ENCODE data around the gene MSLN.

The MSLN gene

GRCh38 chr16:807347-808084 lies 47.0 kb downstream of the MSLN start:
- Histone ChIP-seq H3K9me2 (replicated peaks; ENCODE audit: low read depth, low read length) (no peaks in the 10 kb centered on the region), H3F3A (ENCODE audit: low read depth) (no peaks in the 10 kb centered on the region), H4K20me1 (ENCODE audit: insufficient read depth, low read length, poor library complexity, severe bottlenecking) (no peaks in the 10 kb centered on the region), H3K4me1 (ENCODE audit: insufficient read depth, low read length, poor library complexity, severe bottlenecking) (no peaks in the 10 kb centered on the region), H3K9me3 (ENCODE audit: insufficient read depth, low read depth, low read length) (no peaks in the 10 kb centered on the region), H2AFZ (ENCODE audit: low read length) (no peak overlapping the region; the same call in 1 of the 2 replicates), H3K9ac (ENCODE audit: low read depth, low read length, poor library complexity, severe bottlenecking) (peak overlapping the region; percentile 80), H3K79me2 (ENCODE audit: insufficient read depth, low read length) (no peaks in the 10 kb centered on the region), H3K27me3 (ENCODE audit: insufficient read depth, low read length, poor library complexity, severe bottlenecking) (no peaks in the 10 kb centered on the region), H3K36me3 (ENCODE audit: insufficient read depth, low read length) (no peaks in the 10 kb centered on the region), H3K4me2 (ENCODE audit: low read depth, low read length, poor library complexity, severe bottlenecking) (peak overlapping the region; percentile 40), H3K4me3 (ENCODE audit: low read length, poor library complexity, severe bottlenecking) (peak overlapping the region; percentile 77)
- TF ChIP-seq, protein P1, sequence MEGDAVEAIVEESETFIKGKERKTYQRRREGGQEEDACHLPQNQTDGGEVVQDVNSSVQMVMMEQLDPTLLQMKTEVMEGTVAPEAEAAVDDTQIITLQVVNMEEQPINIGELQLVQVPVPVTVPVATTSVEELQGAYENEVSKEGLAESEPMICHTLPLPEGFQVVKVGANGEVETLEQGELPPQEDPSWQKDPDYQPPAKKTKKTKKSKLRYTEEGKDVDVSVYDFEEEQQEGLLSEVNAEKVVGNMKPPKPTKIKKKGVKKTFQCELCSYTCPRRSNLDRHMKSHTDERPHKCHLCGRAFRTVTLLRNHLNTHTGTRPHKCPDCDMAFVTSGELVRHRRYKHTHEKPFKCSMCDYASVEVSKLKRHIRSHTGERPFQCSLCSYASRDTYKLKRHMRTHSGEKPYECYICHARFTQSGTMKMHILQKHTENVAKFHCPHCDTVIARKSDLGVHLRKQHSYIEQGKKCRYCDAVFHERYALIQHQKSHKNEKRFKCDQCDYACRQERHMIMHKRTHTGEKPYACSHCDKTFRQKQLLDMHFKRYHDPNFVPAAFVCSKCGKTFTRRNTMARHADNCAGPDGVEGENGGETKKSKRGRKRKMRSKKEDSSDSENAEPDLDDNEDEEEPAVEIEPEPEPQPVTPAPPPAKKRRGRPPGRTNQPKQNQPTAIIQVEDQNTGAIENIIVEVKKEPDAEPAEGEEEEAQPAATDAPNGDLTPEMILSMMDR (conservative IDR thresholded peaks at IDR 0.05; ENCODE audit: low read length): no peak
- no peak for TF ChIP-seq EZH2phosphoT487 (IDR thresholded peaks at IDR 0.05; ENCODE audit: borderline replicate concordance)

DNA sequence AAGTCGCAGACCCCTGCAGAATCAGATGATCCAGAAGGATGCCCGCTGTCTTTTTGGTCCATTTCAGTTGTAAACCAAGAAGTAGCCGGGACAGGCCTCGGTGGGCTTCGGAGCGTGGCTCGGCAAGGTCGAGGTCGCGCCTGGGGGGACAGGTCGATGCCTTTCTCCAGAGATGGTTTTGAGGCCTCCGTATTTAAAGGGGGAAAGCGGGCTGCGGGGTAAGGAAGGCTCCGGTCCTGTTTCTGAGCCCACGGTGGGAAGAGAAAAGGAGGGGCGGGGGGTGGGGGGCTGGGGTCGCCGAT lies 47.5 kb downstream of the MSLN start:
- TF ChIP-seq, protein P1 (conservative IDR thresholded peaks at IDR 0.05; ENCODE audit: low read length): no peak
- no peak for TF ChIP-seq EZH2phosphoT487 (IDR thresholded peaks at IDR 0.05; ENCODE audit: borderline replicate concordance)
- Histone ChIP-seq H2AFZ (ENCODE audit: low read length) (no peak overlapping the region), H3K9me2 (replicated peaks; ENCODE audit: low read depth, low read length) (no peaks in the 10 kb centered on the region), H3K9ac (ENCODE audit: low read depth, low read length, poor library complexity, severe bottlenecking) (no peak overlapping the region), H3K9me3 (ENCODE audit: insufficient read depth, low read depth, low read length) (no peaks in the 10 kb centered on the region), H4K20me1 (ENCODE audit: insufficient read depth, low read length, poor library complexity, severe bottlenecking) (no peaks in the 10 kb centered on the region), H3F3A (ENCODE audit: low read depth) (no peaks in the 10 kb centered on the region), H3K79me2 (ENCODE audit: insufficient read depth, low read length) (no peaks in the 10 kb centered on the region), H3K36me3 (ENCODE audit: insufficient read depth, low read length) (no peaks in the 10 kb centered on the region), H3K27me3 (ENCODE audit: insufficient read depth, low read length, poor library complexity, severe bottlenecking) (no peaks in the 10 kb centered on the region), H3K4me1 (ENCODE audit: insufficient read depth, low read length, poor library complexity, severe bottlenecking) (no peaks in the 10 kb centered on the region), H3K4me3 (ENCODE audit: low read length, poor library complexity, severe bottlenecking) (peak overlapping the region; percentile 77), H3K4me2 (ENCODE audit: low read depth, low read length, poor library complexity, severe bottlenecking) (no peak overlapping the region)

DNA sequence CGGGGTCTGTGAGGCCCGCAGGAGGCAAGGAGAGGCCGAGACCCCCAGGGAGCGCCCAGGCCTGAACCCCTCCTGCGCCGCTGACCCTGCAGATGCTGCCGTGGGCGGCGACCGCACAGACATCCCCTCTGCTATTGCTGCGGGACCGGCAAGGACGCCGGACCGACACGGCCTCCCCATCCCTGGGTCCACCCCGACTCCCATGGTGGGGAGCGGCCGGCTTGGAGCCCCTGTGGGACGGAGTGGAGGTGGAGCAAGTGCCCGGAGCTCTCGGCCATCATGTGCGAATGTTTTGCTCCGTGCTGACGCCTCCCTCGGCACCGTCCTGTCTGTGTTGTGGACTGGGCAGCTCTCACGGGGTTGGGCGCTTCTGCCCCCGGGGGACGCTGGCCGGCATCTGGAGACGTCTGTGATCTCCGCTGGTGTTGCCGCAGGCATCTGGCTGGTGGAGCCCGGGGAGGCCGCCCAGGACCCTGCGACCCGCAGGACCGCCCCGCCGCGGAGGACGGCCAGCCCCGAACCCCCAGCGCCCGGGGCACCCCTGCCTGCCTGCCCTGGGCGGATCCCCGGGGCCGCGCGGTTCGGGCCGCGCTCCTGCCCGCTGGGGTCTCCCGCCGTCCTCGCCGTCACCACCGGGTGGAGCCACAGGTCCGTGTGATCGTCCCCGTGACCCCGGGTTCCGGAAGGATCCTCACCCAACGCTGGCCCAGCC lies 52.8 kb downstream of the MSLN start:
- no peak for TF ChIP-seq EZH2phosphoT487 (IDR thresholded peaks at IDR 0.05; ENCODE audit: borderline replicate concordance)
- TF ChIP-seq, protein P1 (conservative IDR thresholded peaks at IDR 0.05; ENCODE audit: low read length): peak; percentile 17; the same call in 1 of the 2 replicates
- no peaks in the 10 kb centered on the region for H3F3A ChIP-seq (ENCODE audit: low read depth)
- H3K9ac ChIP-seq (ENCODE audit: low read depth, low read length, poor library complexity, severe bottlenecking): no peak overlapping the region
- H3K36me3 ChIP-seq (ENCODE audit: insufficient read depth, low read length): no peaks in the 10 kb centered on the region
- no peak overlapping the region for H3K4me2 ChIP-seq (ENCODE audit: low read depth, low read length, poor library complexity, severe bottlenecking)
- no peak overlapping the region for H3K4me3 ChIP-seq (ENCODE audit: low read length, poor library complexity, severe bottlenecking)
- H3K9me3 ChIP-seq (ENCODE audit: insufficient read depth, low read depth, low read length): no peaks in the 10 kb centered on the region
- H3K27me3 ChIP-seq (ENCODE audit: insufficient read depth, low read length, poor library complexity, severe bottlenecking): no peaks in the 10 kb centered on the region
- no peaks in the 10 kb centered on the region for H3K4me1 ChIP-seq (ENCODE audit: insufficient read depth, low read length, poor library complexity, severe bottlenecking)
- no peak overlapping the region for H2AFZ ChIP-seq (ENCODE audit: low read length)
- H4K20me1 ChIP-seq (ENCODE audit: insufficient read depth, low read length, poor library complexity, severe bottlenecking): no peaks in the 10 kb centered on the region
- no peaks in the 10 kb centered on the region for H3K79me2 ChIP-seq (ENCODE audit: insufficient read depth, low read length)
- H3K9me2 ChIP-seq (replicated peaks; ENCODE audit: low read depth, low read length): no peaks in the 10 kb centered on the region

Data from Loucy (cell line).